ENCODE results near the gene TMEM145.

TMEM145 gene

DNA sequence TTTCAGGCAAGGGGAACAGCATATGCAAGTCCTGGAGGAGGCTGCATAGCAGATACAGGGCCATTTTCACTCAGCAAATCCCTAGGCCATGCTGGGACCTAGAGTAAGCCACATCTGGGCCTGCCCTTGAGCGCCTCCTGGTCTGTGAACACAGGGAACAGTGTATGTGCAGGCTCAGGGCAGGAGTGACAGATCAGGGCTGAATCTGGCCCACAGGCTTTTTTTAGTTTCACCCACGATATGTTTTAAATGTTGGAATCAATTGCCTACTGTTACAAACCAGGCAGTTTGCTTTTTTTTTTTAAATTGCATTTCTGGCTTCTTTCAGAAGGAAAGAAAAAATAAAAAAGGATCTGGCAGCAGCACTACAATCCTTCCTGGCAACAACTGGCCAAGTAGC lies 1.5 kb upstream of the TMEM145 start (continued):
- TF ChIP-seq, protein P1, sequence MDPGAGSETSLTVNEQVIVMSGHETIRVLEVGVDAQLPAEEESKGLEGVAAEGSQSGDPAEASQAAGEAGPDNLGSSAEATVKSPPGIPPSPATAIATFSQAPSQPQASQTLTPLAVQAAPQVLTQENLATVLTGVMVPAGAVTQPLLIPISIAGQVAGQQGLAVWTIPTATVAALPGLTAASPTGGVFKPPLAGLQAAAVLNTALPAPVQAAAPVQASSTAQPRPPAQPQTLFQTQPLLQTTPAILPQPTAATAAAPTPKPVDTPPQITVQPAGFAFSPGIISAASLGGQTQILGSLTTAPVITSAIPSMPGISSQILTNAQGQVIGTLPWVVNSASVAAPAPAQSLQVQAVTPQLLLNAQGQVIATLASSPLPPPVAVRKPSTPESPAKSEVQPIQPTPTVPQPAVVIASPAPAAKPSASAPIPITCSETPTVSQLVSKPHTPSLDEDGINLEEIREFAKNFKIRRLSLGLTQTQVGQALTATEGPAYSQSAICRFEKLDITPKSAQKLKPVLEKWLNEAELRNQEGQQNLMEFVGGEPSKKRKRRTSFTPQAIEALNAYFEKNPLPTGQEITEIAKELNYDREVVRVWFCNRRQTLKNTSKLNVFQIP (CRISPR knock-in tag; IDR thresholded peaks at IDR 0.05; ENCODE audit: borderline replicate concordance, low read depth), result no peak
- TF ChIP-seq ARNTL (CRISPR knock-in tag; IDR thresholded peaks at IDR 0.05; ENCODE audit: borderline replicate concordance, low read depth), result no peak
- TF ChIP-seq, protein P2, sequence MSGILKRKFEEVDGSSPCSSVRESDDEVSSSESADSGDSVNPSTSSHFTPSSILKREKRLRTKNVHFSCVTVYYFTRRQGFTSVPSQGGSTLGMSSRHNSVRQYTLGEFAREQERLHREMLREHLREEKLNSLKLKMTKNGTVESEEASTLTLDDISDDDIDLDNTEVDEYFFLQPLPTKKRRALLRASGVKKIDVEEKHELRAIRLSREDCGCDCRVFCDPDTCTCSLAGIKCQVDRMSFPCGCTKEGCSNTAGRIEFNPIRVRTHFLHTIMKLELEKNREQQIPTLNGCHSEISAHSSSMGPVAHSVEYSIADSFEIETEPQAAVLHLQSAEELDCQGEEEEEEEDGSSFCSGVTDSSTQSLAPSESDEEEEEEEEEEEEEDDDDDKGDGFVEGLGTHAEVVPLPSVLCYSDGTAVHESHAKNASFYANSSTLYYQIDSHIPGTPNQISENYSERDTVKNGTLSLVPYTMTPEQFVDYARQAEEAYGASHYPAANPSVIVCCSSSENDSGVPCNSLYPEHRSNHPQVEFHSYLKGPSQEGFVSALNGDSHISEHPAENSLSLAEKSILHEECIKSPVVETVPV (CRISPR knock-in tag; IDR thresholded peaks at IDR 0.05), result no peak
- TF ChIP-seq ZFP30 (CRISPR knock-in tag; IDR thresholded peaks at IDR 0.05), result no peak
- no peak for TF ChIP-seq SNAI2 (CRISPR knock-in tag; IDR thresholded peaks at IDR 0.05)
- TF ChIP-seq ZNF70 (CRISPR knock-in tag; IDR thresholded peaks at IDR 0.05), result no peak
- no peak for TF ChIP-seq PPARA (CRISPR knock-in tag; IDR thresholded peaks at IDR 0.05; ENCODE audit: borderline replicate concordance)
- TF ChIP-seq CSDC2 (CRISPR knock-in tag; IDR thresholded peaks at IDR 0.05), result no peak
- TF ChIP-seq ZFP3 (CRISPR knock-in tag; IDR thresholded peaks at IDR 0.05), result no peak
- TF ChIP-seq ZNF565 (CRISPR knock-in tag; conservative IDR thresholded peaks at IDR 0.05; ENCODE audit: low read depth), result no peak
- no peak for TF ChIP-seq OSR1 (CRISPR knock-in tag; IDR thresholded peaks at IDR 0.05)

DNA sequence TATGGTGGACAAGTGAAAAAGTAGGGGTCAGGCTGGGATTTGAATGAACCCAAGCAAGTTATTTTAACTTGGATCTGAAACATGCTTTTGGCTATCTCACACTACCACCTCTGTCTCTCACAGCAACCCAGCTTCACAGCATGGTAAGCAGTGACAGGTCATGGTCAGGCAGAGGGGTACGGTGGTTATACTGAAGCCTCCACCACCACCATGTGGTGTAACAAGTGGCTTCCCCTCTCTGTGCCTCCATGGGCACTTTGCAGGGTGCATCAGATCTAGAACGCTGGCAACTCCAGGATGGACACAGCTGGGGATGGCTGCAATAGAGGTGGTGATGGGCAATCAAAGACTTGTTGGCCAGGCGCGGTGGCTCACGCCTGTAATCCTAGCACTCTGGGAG lies 739 bp upstream of the TMEM145 start:
- ATAC-seq, result no peak
- TF ChIP-seq, protein P3, sequence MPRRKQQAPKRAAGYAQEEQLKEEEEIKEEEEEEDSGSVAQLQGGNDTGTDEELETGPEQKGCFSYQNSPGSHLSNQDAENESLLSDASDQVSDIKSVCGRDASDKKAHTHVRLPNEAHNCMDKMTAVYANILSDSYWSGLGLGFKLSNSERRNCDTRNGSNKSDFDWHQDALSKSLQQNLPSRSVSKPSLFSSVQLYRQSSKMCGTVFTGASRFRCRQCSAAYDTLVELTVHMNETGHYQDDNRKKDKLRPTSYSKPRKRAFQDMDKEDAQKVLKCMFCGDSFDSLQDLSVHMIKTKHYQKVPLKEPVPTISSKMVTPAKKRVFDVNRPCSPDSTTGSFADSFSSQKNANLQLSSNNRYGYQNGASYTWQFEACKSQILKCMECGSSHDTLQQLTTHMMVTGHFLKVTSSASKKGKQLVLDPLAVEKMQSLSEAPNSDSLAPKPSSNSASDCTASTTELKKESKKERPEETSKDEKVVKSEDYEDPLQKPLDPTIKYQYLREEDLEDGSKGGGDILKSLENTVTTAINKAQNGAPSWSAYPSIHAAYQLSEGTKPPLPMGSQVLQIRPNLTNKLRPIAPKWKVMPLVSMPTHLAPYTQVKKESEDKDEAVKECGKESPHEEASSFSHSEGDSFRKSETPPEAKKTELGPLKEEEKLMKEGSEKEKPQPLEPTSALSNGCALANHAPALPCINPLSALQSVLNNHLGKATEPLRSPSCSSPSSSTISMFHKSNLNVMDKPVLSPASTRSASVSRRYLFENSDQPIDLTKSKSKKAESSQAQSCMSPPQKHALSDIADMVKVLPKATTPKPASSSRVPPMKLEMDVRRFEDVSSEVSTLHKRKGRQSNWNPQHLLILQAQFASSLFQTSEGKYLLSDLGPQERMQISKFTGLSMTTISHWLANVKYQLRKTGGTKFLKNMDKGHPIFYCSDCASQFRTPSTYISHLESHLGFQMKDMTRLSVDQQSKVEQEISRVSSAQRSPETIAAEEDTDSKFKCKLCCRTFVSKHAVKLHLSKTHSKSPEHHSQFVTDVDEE (CRISPR knock-in tag; IDR thresholded peaks at IDR 0.05), result no peak
- TF ChIP-seq OSR1 (CRISPR knock-in tag; IDR thresholded peaks at IDR 0.05) (no peak), ZFP30 (CRISPR knock-in tag; IDR thresholded peaks at IDR 0.05) (no peak), BACH2 (CRISPR knock-in tag; IDR thresholded peaks at IDR 0.05; ENCODE audit: borderline replicate concordance) (no peak), TOX (CRISPR knock-in tag; IDR thresholded peaks at IDR 0.05; ENCODE audit: borderline replicate concordance) (no peak), ISL1 (CRISPR knock-in tag; IDR thresholded peaks at IDR 0.05) (no peak)

DNA sequence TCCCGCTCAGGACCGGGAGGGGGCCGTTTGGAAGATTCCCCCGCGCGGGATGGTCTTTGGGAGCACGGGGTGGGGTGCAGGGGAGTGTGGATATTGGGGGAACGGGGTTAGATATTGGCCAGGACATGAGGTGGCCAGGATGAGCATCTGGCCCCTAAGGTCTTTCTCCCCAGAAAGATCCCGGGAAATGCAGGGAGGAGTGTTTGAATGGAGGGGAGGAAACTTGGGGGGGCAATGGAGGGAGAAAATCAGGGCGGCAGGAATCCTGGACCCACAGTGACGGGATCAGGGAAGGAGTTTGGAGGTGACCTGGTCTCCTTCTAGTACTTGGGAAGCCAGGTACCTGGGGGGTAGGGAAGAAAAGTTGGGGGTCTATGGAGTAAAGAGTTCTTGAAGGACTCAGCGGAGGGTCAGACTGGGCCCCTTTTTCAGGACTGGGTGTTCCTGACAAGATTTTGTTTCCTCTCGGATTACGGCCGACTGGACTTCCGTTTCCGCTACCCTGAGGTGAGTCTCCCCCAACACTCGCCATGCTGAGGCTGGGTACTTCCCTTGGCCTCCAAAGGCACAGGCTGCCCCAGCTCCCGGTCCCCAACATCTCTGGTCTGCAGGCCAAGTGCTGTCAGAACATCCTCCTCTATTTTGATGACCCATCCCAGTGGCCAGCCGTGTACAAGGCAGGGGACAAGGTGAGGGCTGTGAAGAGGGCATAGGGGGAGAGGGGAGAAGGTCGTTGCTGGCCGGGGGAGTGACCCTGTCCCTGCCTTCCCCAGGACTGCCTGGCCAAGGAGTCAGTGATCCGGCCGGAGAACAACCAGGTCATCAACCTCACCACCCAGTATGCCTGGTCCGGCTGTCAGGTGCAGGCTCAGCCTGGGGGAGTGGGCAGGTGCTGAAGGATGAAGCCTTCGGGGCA lies 989 bp downstream of the TMEM145 start:
- no peak for ATAC-seq
- TF ChIP-seq TOX (CRISPR knock-in tag; IDR thresholded peaks at IDR 0.05; ENCODE audit: borderline replicate concordance) (no peak), SNAI2 (CRISPR knock-in tag; IDR thresholded peaks at IDR 0.05) (no peak)

DNA sequence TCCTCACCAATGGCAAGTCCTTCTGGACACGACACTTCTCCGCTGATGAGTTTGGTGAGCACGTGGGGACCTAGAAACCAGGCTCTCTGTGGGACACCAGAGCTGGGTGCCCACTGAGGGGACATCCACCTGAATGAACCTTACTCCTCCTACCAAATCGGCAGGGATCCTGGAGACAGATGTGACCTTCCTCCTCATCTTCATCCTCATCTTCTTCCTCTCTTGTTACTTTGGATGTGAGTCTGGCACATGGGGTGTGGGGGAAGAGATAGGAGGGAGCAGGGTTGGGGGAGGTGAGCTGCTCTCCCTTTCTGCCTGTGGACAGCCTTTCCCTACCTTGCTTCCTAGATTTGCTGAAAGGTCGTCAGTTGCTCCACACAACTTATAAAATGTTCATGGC lies 1.9 kb downstream of the TMEM145 start:
- TF ChIP-seq GLIS3 (CRISPR knock-in tag; IDR thresholded peaks at IDR 0.05) (no peak), SNAI2 (CRISPR knock-in tag; IDR thresholded peaks at IDR 0.05) (no peak)
- TF ChIP-seq, protein P4, sequence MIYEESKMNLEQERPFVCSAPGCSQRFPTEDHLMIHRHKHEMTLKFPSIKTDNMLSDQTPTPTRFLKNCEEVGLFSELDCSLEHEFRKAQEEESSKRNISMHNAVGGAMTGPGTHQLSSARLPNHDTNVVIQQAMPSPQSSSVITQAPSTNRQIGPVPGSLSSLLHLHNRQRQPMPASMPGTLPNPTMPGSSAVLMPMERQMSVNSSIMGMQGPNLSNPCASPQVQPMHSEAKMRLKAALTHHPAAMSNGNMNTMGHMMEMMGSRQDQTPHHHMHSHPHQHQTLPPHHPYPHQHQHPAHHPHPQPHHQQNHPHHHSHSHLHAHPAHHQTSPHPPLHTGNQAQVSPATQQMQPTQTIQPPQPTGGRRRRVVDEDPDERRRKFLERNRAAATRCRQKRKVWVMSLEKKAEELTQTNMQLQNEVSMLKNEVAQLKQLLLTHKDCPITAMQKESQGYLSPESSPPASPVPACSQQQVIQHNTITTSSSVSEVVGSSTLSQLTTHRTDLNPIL (CRISPR knock-in tag; IDR thresholded peaks at IDR 0.05; ENCODE audit: low read depth), result no peak
- TF ChIP-seq, protein P5, sequence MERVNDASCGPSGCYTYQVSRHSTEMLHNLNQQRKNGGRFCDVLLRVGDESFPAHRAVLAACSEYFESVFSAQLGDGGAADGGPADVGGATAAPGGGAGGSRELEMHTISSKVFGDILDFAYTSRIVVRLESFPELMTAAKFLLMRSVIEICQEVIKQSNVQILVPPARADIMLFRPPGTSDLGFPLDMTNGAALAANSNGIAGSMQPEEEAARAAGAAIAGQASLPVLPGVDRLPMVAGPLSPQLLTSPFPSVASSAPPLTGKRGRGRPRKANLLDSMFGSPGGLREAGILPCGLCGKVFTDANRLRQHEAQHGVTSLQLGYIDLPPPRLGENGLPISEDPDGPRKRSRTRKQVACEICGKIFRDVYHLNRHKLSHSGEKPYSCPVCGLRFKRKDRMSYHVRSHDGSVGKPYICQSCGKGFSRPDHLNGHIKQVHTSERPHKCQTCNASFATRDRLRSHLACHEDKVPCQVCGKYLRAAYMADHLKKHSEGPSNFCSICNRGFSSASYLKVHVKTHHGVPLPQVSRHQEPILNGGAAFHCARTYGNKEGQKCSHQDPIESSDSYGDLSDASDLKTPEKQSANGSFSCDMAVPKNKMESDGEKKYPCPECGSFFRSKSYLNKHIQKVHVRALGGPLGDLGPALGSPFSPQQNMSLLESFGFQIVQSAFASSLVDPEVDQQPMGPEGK (CRISPR knock-in tag; IDR thresholded peaks at IDR 0.05; ENCODE audit: borderline replicate concordance), result no peak
- TF ChIP-seq, protein P1 (CRISPR knock-in tag; IDR thresholded peaks at IDR 0.05; ENCODE audit: borderline replicate concordance, low read depth), result no peak
- TF ChIP-seq, protein P3 (CRISPR knock-in tag; IDR thresholded peaks at IDR 0.05), result no peak
- ATAC-seq, result no peak
